Endometrial microvascular endothelial cells (primary cell): Measurements from ENCODE around the gene PIK3R2. TPM values are rescaled to one million over a fixed set of nuclear protein-coding genes. Genes with fewer than 3 reads are reported as not detected.

Experiments used
- in situ Hi-C: cut with HindIII; loops from 2 replicates; pipeline ENCODE4 v1.10.0; 2017; ENCODE audit warnings: low sequenced_read_pairs, low pct_unique_long_range_greater_than_20kb; ENCODE audit errors: inconsistent ontology term
- total RNA-seq: library from RNA; depleted of rRNA; stranded (reverse); fragments of >200 nt; gene quantifications from one replicate; pipeline ENCODE4 v1.2.3, GENCODE V29; 2015; ENCODE audit errors: inconsistent ontology term

Gene PIK3R2
- total RNA-seq, 1 donor from 2014 or later, result 11.2 TPM

DNA sequence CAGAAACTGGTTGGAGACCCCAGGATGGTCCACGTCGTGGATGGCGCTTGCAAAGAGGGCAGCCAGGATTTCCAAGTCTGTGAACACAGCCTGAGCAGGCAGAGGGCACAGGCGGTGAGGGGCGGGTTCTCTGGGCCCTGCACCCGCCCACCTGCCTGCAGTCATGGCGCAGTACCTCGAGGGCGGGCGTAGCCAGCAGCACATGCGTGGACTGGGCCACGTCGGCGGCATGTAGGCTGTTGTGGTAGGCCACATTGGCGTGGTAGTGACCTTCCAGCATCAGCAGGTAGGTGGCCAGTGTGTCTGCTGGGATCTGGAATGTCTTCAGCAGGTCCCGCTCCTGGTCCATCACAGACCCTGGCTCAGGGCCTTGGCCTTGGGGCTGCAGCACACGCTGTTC lies 65.2 kb downstream of the PIK3R2 start:
- in situ Hi-C loops, result no loop called here

DNA sequence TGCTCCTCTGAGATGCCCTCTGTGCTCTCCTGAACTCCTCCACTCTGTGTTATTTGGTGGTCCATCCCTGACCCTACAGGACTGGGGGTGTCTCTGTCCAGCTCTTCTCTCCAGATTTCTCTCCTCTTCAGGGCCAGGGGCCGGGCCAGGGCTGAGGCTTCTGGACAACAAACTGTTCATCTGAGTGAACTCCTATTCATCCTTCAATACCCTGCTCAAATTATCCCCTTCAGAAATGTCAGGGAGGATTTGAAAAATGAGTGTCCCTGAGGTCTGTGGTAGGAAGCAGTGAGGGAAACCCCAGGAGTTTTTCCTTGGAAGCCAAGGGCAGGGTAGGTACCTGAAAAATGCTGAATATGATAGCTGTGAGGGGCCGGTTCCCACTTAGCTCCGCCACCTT lies 65.6 kb downstream of the PIK3R2 start:
- in situ Hi-C loops, result no loop called here

Other genes starting within 250 kb of the PIK3R2 start
- gene CCDC124, start 220.1 kb upstream of the PIK3R2 start, total RNA-seq, result 87.6 TPM
- gene KCNN1, start 186.1 kb upstream of the PIK3R2 start, total RNA-seq, result not detected
- 26.1 TPM for gene ARRDC2, start 145.0 kb upstream of the PIK3R2 start, total RNA-seq
- 0.74 TPM for gene IL12RB1, start 66.2 kb upstream of the PIK3R2 start, total RNA-seq
- 4.2 TPM for gene MAST3, start 55.4 kb upstream of the PIK3R2 start, total RNA-seq
- gene IFI30, start 20.6 kb downstream of the PIK3R2 start, total RNA-seq, result 13.2 TPM
- gene MPV17L2, start 40.1 kb downstream of the PIK3R2 start, total RNA-seq, result 52.6 TPM
- gene RAB3A, start 50.9 kb downstream of the PIK3R2 start, total RNA-seq, result 2.6 TPM
- gene PDE4C, start 73.3 kb downstream of the PIK3R2 start, total RNA-seq, result not detected
- gene IQCN, start 121.3 kb downstream of the PIK3R2 start, total RNA-seq, result 0.46 TPM
- 99.6 TPM for gene JUND, start 128.5 kb downstream of the PIK3R2 start, total RNA-seq
- 293 TPM for gene LSM4, start 169.9 kb downstream of the PIK3R2 start, total RNA-seq
- gene PGPEP1, start 187.4 kb downstream of the PIK3R2 start, total RNA-seq, result 5.8 TPM
- gene GDF15, start 233.0 kb downstream of the PIK3R2 start, total RNA-seq, result 305 TPM
- gene LRRC25, start 244.5 kb downstream of the PIK3R2 start, total RNA-seq, result not detected